K562 (cell line): ENCODE measurements around the gene TELO2. TPM values are rescaled to one million over a fixed set of nuclear protein-coding genes. Genes with fewer than 3 reads are reported as not detected.

Experiments used
- BRF1 ChIP-seq: IDR thresholded peaks from 3 replicates; pipeline ENCODE4 v1.6.1; 2011; ENCODE audit warnings: borderline replicate concordance, mild to moderate bottlenecking; ENCODE audit not compliant: insufficient read length; ENCODE audit errors: extremely low read depth
- E2F8 ChIP-seq: fragments of 450-650 bp; IDR thresholded peaks from 2 replicates; pipeline ENCODE4 v1.7.1; 2018; ENCODE audit warnings: mild to moderate bottlenecking, low read depth; ENCODE audit not compliant: partially characterized antibody
- FUS ChIP-seq: fragments of 200-400 bp; formaldehyde crosslinking; optimal IDR thresholded peaks from 2 replicates; pipeline ENCODE3; 2017; ENCODE audit warnings: low read depth, low read length
- JUND ChIP-seq, 2 experiments: IDR thresholded peaks; 2 replicates in 1 of 2; 3 replicates in 1 of 2; pipeline ENCODE4 v1.6.1; 2011; ENCODE audit warnings: borderline replicate concordance in 2 of 2, low read depth in 2 of 2, low read length in 2 of 2, improper control_type of control experiment in 1 of 2, missing biosample characterization in 1 of 2, missing genetic modification characterization in 1 of 2, missing genetic modification reagents in 1 of 2
- NFE2 ChIP-seq: IDR thresholded peaks from 2 replicates; pipeline ENCODE4 v1.6.1; 2014; ENCODE audit warnings: antibody characterized with exemption, low read depth
- NUFIP1 ChIP-seq: fragments of 450-650 bp; IDR thresholded peaks from 2 replicates; pipeline ENCODE4 v1.6.1; 2018; ENCODE audit not compliant: partially characterized antibody
- PTRF ChIP-seq: fragments of 450-650 bp; IDR thresholded peaks from 2 replicates; pipeline ENCODE4 v1.6.1; 2016; ENCODE audit warnings: mild to moderate bottlenecking, missing genetic modification characterization, missing compliant biosample characterization
- RCOR1 ChIP-seq, 2 experiments: IDR thresholded peaks; 2 replicates each; pipeline ENCODE4 v1.6.1; 2012; ENCODE audit warnings: low read depth in 2 of 2, low read length in 2 of 2, borderline replicate concordance in 1 of 2, improper control_type of control experiment in 1 of 2
- STAG1 ChIP-seq: sonication (generic); formaldehyde crosslinking; IDR thresholded peaks from 2 replicates; pipeline ENCODE4 v1.5.0; 2020; ENCODE audit warnings: missing genetic modification reagents, borderline replicate concordance
- ZNF445 ChIP-seq: fragments of 250-450 bp; sonication (Bioruptor Pico); IDR thresholded peaks from 2 replicates; pipeline ENCODE4 v1.4.0; 2020; ENCODE audit warnings: low read depth, mild to moderate bottlenecking, moderate library complexity
- polyA plus RNA-seq, 8 experiments: library from polyadenylated mRNA; depleted of rRNA in 4 of 8; stranded (reverse) in 5 of 8; unstranded in 3 of 8; fragments of >200 nt; fragmentation: Nextera tagmentation in 2 of 8; fragmentation: Illumina TruSeq in 1 of 8; extraction: Ambion mirVana in 2 of 8; extraction: Trizol in 1 of 8; gene quantifications; 2 replicates each; pipeline versions ENCODE4 v1.2.1 to v1.2.3, GENCODE V29; 2011 to 2014; ENCODE audit warnings: inconsistent platforms in 1 of 8, missing spikeins in 1 of 8
- total RNA-seq, 7 experiments: library from RNA; depleted of rRNA in 6 of 7; stranded (reverse); fragments of >200 nt in 6 of 7; fragmentation: Illumina TruSeq in 2 of 7; extraction: Trizol in 2 of 7; gene quantifications; 2 replicates each; pipeline versions ENCODE4 v1.2.1 to v1.2.3, GENCODE V29; 2011 to 2021; ENCODE audit warnings: low replicate concordance in 1 of 7

The TELO2 gene
- total and polyA plus RNA-seq, 9 of the 15 experiments (the other 6 are each of a cell fraction or from before 2014, with no cell fraction given): 0.51 to 91.8 (median 14.5) TPM

- TF ChIP-seq E2F8: no peak
- no peak for TF ChIP-seq PTRF (tag)
- no peak for TF ChIP-seq FUS
- TF ChIP-seq ZNF445 (CRISPR knock-in tag): no peak
- no peak for TF ChIP-seq JUND (IDR thresholded peaks at IDR 0.05; ENCODE audit: borderline replicate concordance, low read depth, low read length)
- TF ChIP-seq JUND (tag; IDR thresholded peaks at IDR 0.05; ENCODE audit: borderline replicate concordance, low read depth, low read length): no peak
- no peak for TF ChIP-seq NFE2
- no peak for TF ChIP-seq STAG1 (CRISPR knock-in tag)
- TF ChIP-seq BRF1: no peak
- TF ChIP-seq RCOR1 (IDR thresholded peaks at IDR 0.05; ENCODE audit: borderline replicate concordance in 1 of 2, low read depth in 2 of 2, low read length in 2 of 2): no peak
- TF ChIP-seq NUFIP1: no peak
Measured at GRCh38 chr16:1461146-1461545, 32.0 kb upstream of the TELO2 start (continued).
